ENCODE results near the gene CIAO2B.
"Not testable (repeated sequence)": the region's sequence is repeated elsewhere in the genome, so short reads cannot be mapped to it uniquely, and the experiment has no call there.

Gene CIAO2B

GRCh38 chr16:66936889-66937554, 2.8 kb upstream of the CIAO2B start:
- DNase-seq: no peak

DNA sequence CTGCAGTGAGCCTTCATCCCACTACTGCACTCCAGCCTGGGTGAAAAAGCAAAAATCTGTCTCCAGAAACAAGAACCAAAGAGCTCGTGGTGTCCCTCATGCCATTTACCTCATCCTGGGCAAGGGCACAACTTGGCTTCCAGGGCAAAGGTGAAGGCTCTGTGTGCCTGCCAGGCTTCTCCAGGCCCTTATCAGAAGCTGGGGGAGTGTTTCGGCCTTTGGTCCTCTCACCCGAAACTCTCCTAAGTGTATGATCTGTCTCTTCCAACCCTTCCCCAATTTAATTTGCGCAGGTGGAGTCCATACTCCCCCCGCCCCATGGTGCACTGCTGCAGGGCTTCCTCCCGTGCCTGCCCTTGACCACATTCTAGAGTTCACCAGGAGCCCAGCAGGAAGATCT, 2.3 kb upstream of the CIAO2B start:
- no peak for DNase-seq

- DNase-seq: peak; percentile 29
Observed at GRCh38 chr16:66935314-66936011, 1.3 kb upstream of the CIAO2B start, which contains the start of gene CES2. Gene CES2 (plus strand): TSS chr16:66935516. CDS start chr16:66935636, 120 bp downstream.

GRCh38 chr16:66934839-66935313, 674 bp upstream of the CIAO2B start:
- DNase-seq: not testable (repeated sequence)

DNA sequence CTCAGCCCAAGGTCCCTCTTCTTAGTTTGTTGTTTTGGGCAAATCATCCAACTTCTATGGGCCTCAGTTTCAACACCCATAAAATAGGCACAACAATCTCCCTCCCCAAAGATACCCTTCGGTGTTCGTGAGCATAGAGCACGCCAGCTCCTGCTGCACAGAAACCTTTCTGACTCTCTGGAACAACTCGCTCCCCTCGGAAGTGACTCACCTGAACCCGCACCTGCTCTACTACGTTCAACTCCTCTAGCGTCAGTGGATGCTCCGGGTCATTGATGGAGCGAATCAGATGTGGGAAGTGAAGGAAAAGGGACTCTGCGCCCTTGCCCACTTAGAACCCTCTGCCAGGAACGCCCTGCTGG, 445 bp downstream of the CIAO2B start:
- DNase-seq: no peak

DNA sequence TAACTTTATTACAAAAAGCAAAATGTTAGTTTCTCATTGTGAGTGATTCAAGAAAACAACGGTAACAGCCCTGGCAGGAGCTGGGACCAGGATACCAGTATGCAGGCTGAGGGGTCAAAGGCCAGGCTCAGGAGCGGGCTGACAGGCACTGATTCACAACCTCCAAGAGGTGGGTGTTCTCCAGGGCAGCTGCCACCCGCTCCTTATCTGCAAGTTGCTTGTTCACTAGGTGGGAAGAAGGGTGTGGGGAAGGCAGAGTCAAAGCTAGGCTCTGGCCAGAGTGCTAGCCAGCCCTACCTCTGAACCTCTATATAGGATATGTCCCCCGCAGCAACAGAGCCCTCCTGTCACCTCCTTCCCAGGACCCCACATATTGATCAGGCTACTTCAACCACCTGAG, 2.1 kb downstream of the CIAO2B start:
- no peak for DNase-seq

DNA sequence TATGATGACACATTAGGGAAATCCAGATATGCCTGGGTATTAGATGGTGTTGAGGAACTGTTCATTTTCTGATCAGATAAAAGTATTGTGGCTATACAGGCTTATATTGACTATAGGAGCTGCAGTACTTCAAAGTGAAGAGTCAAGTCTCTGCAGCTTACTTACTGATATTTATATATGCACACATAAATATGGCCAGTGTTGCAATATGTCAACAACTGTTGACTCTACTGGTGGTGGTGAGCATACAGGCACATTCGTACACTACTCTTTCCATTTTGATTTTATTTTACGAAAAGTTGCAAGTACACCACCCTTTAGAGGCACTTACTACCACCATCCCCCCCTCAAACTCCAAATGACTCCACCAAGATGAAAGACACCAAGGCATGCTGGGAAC, 2.5 kb downstream of the CIAO2B start:
- DNase-seq: no peak

GRCh38 chr16:66930189-66930588, 4.0 kb downstream of the CIAO2B start:
- no peak for DNase-seq

- DNase-seq: no peak
Observed at GRCh38 chr16:66928702-66929388, 5.4 kb downstream of the CIAO2B start.

DNA sequence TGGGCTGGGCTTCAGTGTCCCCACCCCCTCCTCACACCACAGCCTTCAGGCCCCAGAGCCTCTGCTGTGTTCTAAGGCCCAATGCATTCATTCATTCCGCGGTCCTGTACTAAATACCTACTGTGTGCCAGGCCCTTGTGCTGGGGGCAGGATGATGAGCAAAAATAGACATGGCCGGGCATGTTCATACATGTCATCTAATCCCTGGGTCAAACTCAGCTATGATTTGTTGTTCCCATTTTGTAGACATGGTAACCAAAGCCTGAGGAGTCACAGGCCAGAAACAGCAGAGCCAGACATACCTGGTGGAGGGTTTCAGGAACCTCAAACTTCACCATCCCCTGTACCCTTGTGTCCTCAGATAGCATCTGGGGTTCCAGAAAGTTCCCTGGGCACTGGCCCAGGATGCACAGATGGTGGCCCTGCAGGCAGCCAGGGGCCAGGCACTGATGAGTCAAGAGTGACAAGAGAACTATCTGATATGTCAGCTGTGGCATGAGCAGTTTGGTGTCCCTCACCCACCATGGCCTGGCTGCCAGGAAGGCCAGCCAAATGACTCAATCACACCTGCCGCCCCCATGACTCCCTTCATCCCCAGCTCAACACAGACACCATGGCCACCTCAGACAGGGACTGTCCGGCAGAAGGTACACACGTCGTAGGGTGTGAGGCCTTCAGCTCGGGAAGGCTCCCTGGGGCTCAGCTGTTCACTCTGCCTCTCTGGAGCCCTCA, 6.1 kb downstream of the CIAO2B start:
- DNase-seq: no peak

GRCh38 chr16:66926961-66927436, 7.2 kb downstream of the CIAO2B start:
- DNase-seq: no peak

DNA sequence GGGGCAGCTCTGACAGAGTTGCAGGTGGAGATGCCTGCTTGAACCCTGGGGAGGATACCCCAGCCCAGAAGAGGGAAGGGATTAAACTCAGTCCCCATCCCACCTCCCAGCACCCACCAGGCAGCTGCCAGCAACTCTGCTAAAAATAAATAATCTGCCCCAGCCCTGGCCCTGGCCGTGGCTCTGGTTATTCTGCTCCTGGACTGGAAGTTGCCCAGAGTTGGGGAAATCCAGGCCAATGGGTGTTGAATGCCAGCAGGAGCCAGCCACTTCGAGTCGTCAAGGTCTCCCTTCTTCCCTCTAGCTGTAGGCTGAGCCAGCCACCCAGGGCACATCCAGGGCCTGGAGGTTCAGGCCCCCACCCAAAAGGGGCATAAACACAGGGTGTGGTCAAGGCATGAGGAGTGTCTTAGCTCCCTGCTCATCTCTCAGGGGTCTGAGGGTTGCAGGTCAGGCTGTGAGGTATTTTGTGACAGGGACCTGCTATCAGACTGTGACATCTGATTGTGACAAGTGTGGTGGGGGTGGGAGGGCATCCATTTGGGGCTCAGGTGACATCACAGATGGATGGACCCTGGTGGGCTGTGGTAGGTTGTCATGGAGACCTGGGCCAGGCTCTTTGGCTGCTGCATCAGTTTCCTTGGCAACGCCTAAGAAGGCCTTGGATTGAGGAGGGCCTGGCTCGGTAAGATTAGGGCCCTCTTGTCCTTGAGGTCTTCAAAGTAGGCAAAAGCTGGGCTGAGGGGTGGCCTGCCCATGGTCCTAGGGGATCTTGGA, 7.8 kb downstream of the CIAO2B start:
- no peak for DNase-seq

GRCh38 chr16:66925322-66925840, 8.8 kb downstream of the CIAO2B start, which contains the start of gene RRAD:
Gene RRAD (minus strand): TSS chr16:66925535. CDS start chr16:66925179, 356 bp downstream.
- no peak for DNase-seq

GRCh38 chr16:66924527-66925321, 9.5 kb downstream of the CIAO2B start:
- no peak for DNase-seq

GRCh38 chr16:66923866-66924265, 10.3 kb downstream of the CIAO2B start:
- no peak for DNase-seq

DNA sequence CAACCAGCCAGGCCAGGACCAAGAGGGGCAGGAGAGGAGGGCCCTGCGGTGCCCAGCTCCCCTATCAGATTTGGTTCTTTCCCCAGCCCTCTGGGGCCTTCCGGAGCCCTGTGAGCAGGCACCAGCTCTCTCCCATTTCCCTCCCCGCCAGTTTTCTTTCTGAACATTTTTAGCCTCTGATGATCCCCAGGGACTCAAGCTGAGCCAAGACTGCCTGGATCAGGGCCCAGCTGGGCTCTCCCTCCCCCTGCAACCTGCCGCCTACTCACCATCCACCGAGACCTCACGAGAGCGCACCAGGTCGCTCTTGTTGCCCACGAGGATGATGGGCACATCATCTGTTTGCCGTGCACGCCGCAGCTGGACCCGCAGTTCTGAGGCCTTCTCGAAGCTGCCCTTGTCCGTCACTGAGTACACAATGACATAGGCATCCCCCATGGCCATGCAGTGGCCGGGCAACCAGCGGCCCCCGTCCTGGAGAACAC, 10.9 kb downstream of the CIAO2B start:
- no peak for DNase-seq

DNA sequence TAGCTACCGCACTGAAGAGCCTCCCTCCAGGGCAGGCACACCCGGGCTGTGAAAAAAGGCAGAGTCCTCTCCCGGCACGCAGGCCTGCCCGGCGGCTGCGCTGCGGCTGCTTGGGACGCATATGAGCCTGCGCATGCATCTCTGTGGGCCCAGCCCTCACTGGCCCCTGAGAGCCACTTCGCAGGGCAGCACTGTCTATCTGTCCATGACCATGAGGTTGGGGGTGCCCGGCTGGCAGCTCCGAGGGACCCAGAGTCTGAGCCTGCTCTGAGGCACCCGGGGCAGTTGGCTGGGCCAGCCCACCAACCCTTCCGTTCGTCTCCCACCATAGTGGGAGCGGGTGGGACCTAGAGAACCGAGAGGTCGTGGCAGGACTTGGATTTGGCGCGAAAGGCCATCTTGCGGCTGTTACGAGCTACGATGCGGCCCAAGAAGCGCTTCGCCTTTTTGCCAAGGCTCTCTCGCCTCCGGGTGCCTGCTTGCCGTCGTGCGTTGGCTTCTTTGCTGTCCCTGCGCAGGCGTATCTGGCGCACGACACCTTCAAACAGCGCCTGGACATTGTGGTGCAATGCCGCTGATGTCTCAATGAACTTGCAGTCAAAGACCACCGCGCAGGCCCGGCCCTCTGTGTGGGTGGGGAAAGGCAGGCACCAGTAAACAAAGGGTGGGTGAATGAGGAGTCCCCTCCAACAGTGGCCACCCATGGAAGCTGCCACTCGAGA, 12.3 kb downstream of the CIAO2B start:
- DNase-seq: no peak

DNA sequence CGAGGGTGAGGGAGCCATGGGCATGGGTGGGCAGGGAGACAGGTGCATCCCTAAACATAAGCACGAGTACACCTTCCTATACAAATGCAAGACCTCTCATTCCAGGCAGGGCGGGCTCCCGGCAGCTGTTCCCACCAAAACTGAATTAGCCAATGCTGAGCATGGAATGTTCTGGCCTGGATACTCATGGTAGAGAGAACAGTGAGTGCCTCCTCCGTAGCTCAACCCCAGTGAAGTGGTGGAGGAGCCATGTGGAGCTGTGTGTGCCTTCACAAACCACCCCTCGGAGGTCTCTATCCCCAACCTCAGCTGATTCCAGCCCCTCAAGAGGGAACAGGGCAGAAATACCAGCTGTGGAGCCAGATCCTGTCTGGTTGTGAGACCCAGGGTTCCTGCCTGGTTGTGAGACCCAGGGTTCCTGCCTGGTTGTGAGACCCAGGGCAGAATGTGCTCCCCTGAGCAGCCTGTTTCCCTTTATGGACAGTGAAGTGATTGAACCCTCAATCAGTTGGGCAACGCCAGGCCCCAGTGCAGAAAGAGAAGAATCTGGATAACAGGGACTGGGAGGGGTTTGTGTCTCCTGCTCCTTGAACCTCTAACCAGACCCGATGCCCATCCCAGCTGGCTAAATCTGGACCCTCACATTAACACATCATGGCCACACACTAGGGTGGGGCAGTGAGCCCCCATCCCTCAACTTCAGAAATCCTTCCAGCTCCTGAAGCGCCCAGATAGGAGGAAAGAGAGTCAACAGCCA, 13.1 kb downstream of the CIAO2B start:
- no peak for DNase-seq

DNA sequence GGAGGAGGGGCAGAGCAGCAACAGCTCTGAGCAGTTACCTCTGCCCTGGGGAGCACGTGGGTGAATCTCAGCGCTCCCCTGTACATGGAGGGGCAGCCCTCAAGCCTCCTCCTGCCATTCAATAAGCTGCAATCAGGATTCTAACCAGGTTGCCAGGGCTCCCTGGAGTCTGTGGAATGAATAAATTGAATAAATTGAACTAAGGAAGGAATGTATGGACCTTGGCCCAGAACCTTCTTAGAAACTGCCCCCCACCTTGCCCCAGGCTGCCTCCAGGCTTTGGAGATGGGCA, 14.0 kb downstream of the CIAO2B start:
- DNase-seq: no peak
